Activated CD8-positive, alpha-beta T cell treated with anti-CD3 and anti-CD28 coated beads for 36 hours (primary cell): ENCODE measurements around the gene CLSTN2. TPM values are rescaled to one million over a fixed set of nuclear protein-coding genes. Genes with fewer than 3 reads are reported as not detected.

Experiments
- ATAC-seq: fragments of 200-7000 bp; cut with Tn5 transposase; one replicate; pipeline ENCODE4 v1.10.0; 2021; ENCODE audit warnings: mild to moderate bottlenecking, moderate library complexity
- CTCF ChIA-PET: fragments of 350-600 bp; sonication (Branson Sonifier 250); formaldehyde crosslinking; loops from one replicate; lab custom pipeline; 2021; ENCODE audit warnings: antibody characterized with exemption; lab: Charles Lee
- POLR2A ChIA-PET: fragments of 350-600 bp; sonication (Branson Sonifier 250); formaldehyde crosslinking; loops from one replicate; lab custom pipeline; 2021; ENCODE audit warnings: antibody characterized with exemption; lab: Charles Lee
- DNase-seq: peaks from one replicate; pipeline ENCODE4 v3.0.0-alpha.2; 2020
- H3K27ac Mint-ChIP-seq: one replicate; pipeline ENCODE4 v1.8.0; 2021; ENCODE audit warnings: mild to moderate bottlenecking, mixed read lengths
- H3K27me3 Mint-ChIP-seq: one replicate; pipeline ENCODE4 v1.8.0; 2021; ENCODE audit warnings: mixed read lengths
- H3K36me3 Mint-ChIP-seq: one replicate; pipeline ENCODE4 v1.8.0; 2021; ENCODE audit warnings: low read depth, mixed read lengths
- H3K4me1 Mint-ChIP-seq: one replicate; pipeline ENCODE4 v1.8.0; 2021; ENCODE audit warnings: low read depth, mixed read lengths
- H3K4me3 Mint-ChIP-seq: one replicate; pipeline ENCODE4 v1.8.0; 2021; ENCODE audit warnings: mild to moderate bottlenecking, moderate library complexity, mixed read lengths
- H3K9me3 Mint-ChIP-seq: one replicate; pipeline ENCODE4 v1.8.0; 2021; ENCODE audit warnings: mixed read lengths
- intact Hi-C: fragments of 100-400 bp; cut with micrococcal nuclease; formaldehyde crosslinking; loops from one replicate; pipeline ENCODE4 v1.10.0; 2022
- total RNA-seq, 2 experiments: library from RNA; stranded (reverse); gene quantifications; one replicate each; pipeline ENCODE4 v1.2.3, GENCODE V29; 2021
- TF ChIP-seq, protein P1 (sequence below): fragments of 200-600 bp; IDR thresholded peaks from one replicate; pipeline ENCODE4 v1.8.0; 2022; ENCODE audit warnings: antibody characterized with exemption, mild to moderate bottlenecking

The CLSTN2 gene
- total RNA-seq, 2 experiments from 2014 or later, result not detected

DNA sequence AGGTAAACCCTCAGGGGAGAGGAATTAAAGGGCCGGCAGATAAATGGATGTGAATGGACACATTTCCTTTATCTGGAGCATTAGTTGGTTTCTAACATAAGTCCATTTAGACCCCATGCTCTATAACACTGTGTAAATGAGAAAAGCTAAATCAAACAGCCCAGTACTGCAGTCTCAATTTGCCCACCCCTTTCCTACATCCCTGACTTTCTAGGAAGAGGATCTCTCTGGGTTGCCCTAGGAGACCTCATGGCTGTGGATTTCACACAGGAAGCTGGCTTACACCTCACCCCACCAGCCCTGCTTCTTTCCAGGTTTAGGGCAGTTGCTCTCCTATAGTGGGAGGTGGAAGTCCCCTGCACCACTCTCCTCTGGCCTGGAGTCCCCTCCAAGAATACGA, 126.2 kb downstream of the CLSTN2 start:
- POLR2A ChIA-PET, result no interaction called here
- no peak for DNase-seq
- H3K27ac Mint-ChIP-seq, result no peak overlapping the region
- intact Hi-C loops, result no loop called here
- no peaks in the 10 kb centered on the region for H3K36me3 Mint-ChIP-seq
- ATAC-seq, result no peak
- H3K27me3 Mint-ChIP-seq, result peaks cover 8% of the 10 kb centered on the region
- TF ChIP-seq, protein P1, sequence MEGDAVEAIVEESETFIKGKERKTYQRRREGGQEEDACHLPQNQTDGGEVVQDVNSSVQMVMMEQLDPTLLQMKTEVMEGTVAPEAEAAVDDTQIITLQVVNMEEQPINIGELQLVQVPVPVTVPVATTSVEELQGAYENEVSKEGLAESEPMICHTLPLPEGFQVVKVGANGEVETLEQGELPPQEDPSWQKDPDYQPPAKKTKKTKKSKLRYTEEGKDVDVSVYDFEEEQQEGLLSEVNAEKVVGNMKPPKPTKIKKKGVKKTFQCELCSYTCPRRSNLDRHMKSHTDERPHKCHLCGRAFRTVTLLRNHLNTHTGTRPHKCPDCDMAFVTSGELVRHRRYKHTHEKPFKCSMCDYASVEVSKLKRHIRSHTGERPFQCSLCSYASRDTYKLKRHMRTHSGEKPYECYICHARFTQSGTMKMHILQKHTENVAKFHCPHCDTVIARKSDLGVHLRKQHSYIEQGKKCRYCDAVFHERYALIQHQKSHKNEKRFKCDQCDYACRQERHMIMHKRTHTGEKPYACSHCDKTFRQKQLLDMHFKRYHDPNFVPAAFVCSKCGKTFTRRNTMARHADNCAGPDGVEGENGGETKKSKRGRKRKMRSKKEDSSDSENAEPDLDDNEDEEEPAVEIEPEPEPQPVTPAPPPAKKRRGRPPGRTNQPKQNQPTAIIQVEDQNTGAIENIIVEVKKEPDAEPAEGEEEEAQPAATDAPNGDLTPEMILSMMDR, result no peak
- no peaks in the 10 kb centered on the region for H3K9me3 Mint-ChIP-seq
- CTCF ChIA-PET, result no interaction called here
- no peaks in the 10 kb centered on the region for H3K4me1 Mint-ChIP-seq
- no peak overlapping the region for H3K4me3 Mint-ChIP-seq

DNA sequence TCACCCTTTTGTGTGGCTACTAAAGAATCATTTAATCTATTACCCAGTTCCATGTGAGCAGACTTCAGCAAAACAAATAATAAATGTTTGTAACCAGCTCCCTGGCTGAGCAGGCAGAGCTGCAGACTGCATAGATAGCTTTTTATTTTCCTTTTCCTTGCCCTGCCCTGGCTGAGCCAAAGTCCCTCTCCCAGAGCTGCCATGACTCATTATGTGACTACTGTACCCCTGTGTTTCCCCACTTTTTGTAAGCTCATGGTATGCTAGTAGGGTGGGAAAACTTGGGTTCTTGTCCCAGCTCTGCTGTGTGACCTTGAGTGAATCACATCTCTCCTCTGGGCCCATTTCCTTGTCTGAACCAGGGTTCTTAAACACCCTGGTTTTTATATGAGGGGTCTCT, 127.5 kb downstream of the CLSTN2 start:
- intact Hi-C loops, result no loop called here
- TF ChIP-seq, protein P1, result no peak
- H3K27me3 Mint-ChIP-seq, result peaks cover 8% of the 10 kb centered on the region
- CTCF ChIA-PET, result no interaction called here
- H3K27ac Mint-ChIP-seq, result no peak overlapping the region
- H3K36me3 Mint-ChIP-seq, result no peaks in the 10 kb centered on the region
- POLR2A ChIA-PET, result no interaction called here
- DNase-seq, result no peak
- no peaks in the 10 kb centered on the region for H3K4me1 Mint-ChIP-seq
- no peaks in the 10 kb centered on the region for H3K9me3 Mint-ChIP-seq
- no peak overlapping the region for H3K4me3 Mint-ChIP-seq
- ATAC-seq, result no peak

DNA sequence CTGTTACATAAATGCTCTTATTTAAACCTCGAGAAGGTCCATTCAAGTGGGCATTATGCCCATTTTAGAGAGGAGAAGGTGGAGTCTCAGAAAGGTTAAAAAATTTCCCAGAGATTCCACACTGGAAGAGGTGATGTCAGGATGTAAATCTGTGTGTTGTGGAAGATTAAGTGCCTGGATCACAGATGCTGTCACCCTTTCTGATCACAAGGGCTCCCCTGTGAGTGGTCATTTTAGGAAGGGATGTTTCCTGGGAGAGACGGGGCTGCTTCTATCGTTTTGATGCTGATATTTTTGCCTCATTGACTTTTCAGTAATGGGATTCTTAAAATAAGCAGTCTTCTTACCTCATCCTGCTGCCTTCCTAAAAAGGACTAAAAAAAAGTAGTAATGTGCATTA, 132.5 kb downstream of the CLSTN2 start:
- TF ChIP-seq, protein P1, result no peak
- Mint-ChIP-seq H3K27ac (no peak overlapping the region), H3K27me3 (peaks cover 3% of the 10 kb centered on the region), H3K36me3 (no peaks in the 10 kb centered on the region), H3K4me1 (no peaks in the 10 kb centered on the region), H3K9me3 (no peaks in the 10 kb centered on the region), H3K4me3 (no peak overlapping the region)
- ChIA-PET POLR2A (no interaction called here), CTCF (no interaction called here)
- no peak for ATAC-seq
- DNase-seq, result no peak
- intact Hi-C loops, result no loop called here

DNA sequence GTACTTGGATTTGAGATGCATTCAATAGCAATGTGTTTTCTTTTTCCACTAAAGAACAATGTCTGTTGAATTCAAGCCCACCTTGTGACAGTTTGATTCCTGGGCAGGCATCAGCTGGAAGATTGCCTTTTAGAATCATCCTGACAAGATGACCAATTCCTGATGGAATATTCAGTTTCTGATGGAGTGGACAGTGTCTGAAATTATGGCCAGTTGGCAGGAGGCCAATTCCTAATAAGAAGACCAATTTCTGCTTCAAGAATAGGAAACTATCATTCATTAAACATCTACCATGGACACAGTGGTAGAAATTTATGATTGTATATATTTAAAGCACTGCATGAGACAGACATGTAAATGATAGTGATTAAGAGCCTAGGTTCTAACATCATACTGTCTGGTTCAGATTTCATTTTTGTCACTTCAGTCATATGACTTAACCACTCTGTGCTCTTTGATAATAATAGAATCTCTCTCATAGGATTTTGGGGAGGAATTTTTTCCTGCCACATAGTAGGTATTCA, 133.6 kb downstream of the CLSTN2 start:
- no peaks in the 10 kb centered on the region for H3K4me1 Mint-ChIP-seq
- CTCF ChIA-PET, result no interaction called here
- no peak for ATAC-seq

DNA sequence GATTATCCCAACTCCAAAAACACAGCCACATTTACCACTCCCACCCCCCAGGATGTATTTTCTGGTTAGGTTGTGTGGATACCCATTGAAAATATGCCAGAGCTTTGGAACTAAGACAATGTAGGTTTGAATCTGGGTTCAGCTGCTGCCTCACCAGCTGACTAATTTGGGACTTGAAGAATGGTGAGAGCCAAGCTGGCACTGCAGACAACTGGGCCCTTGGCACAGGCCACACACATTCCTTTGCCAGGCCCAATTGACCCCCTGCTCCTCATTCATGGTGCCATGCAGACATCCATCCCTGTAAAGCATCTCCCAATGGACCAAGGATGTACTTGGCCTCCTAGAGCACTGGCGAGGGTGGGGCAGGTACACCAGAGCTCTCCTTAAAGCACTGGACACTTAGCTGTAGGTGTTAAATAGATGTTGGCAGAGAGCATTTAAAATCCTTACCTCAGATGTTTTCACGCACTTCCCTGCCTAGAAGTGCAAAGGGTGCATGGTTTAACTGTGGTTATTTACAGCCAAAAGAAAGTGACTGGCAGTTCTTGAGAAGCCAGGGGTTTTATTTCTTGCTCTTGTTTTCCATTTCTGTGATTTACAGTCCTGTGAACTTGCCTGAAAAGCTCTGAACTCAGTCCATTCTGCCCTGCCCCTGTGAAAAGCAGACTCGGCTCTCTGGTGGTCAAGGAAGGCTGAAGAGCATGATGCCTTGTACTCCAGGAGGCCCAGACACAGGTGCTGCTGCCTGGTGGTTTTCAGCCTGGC, 138.5 kb downstream of the CLSTN2 start:
- ChIA-PET POLR2A (no interaction called here), CTCF (no interaction called here)
- no peaks in the 10 kb centered on the region for H3K4me1 Mint-ChIP-seq
- no peak for ATAC-seq
- TF ChIP-seq, protein P1, result no peak
- intact Hi-C loops, result no loop called here
- H3K27me3 Mint-ChIP-seq, result no peaks in the 10 kb centered on the region
- H3K36me3 Mint-ChIP-seq, result no peaks in the 10 kb centered on the region
- no peaks in the 10 kb centered on the region for H3K9me3 Mint-ChIP-seq
- H3K4me3 Mint-ChIP-seq, result no peak overlapping the region
- H3K27ac Mint-ChIP-seq, result no peak overlapping the region
- DNase-seq, result no peak

More for the DNA sequence above, 133.6 kb downstream of the CLSTN2 start:
- DNase-seq, result no peak
- Mint-ChIP-seq H3K9me3 (no peaks in the 10 kb centered on the region), H3K36me3 (no peaks in the 10 kb centered on the region), H3K4me3 (no peak overlapping the region), H3K27me3 (peaks cover 3% of the 10 kb centered on the region), H3K27ac (no peak overlapping the region)
- intact Hi-C loops, result no loop called here
- POLR2A ChIA-PET, result no interaction called here
- TF ChIP-seq, protein P1, result no peak
